ENCODE results near the gene CRHR1. TPM values are rescaled to one million over a fixed set of nuclear protein-coding genes. Genes with fewer than 3 reads are reported as not detected.
A peak's percentile ranks its signal among the peaks of the same experiment; 100 is the strongest.

Gene CRHR1
- polyA plus RNA-seq, 3 donors: not detected

DNA sequence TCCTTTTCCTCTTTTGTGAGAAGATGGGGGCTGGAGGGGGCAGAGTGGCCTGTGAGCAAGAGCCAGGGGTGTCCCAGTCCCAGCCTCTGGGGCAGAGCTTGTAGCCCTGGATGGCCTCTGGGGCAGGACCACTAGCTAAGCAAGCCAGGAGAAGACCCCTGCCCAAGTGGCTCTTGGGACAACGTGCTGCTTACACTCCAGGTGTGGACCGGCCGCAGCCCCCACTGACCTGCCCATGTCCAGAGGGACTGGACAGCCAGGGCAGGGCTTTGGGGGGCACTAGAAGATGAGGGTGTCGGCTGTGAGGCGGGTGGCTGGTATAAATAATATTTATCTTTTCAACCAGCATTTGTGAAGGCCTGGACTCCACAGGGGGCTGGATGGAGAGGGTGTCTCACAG is 51.4 kb downstream of the CRHR1 start:
- H3K27ac ChIP-seq (ENCODE audit: low read depth in 1 of 2, low read length in 2 of 2): no peak overlapping the region
- intact Hi-C loops (cut with micrococcal nuclease): loop anchor here in 1 of 2 donors (10.0 kb wide), 1 partner anchor 441 kb away; no protein-coding TSS in a partner anchor
- no peak overlapping the region for H3K4me3 ChIP-seq (replicated peaks in 1 of 3; ENCODE audit: low read depth in 2 of 3, low read length in 3 of 3)
- TF ChIP-seq, protein P1, sequence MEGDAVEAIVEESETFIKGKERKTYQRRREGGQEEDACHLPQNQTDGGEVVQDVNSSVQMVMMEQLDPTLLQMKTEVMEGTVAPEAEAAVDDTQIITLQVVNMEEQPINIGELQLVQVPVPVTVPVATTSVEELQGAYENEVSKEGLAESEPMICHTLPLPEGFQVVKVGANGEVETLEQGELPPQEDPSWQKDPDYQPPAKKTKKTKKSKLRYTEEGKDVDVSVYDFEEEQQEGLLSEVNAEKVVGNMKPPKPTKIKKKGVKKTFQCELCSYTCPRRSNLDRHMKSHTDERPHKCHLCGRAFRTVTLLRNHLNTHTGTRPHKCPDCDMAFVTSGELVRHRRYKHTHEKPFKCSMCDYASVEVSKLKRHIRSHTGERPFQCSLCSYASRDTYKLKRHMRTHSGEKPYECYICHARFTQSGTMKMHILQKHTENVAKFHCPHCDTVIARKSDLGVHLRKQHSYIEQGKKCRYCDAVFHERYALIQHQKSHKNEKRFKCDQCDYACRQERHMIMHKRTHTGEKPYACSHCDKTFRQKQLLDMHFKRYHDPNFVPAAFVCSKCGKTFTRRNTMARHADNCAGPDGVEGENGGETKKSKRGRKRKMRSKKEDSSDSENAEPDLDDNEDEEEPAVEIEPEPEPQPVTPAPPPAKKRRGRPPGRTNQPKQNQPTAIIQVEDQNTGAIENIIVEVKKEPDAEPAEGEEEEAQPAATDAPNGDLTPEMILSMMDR (IDR thresholded peaks at IDR 0.05): no peak
- H3K36me3 Mint-ChIP-seq: no peaks in the 10 kb centered on the region
- no peak overlapping the region for H3K4me3 Mint-ChIP-seq
- no peak overlapping the region for H3K4me2 ChIP-seq (replicated peaks; ENCODE audit: extremely low read depth, low read length, poor library complexity, severe bottlenecking)
- no peak overlapping the region for H2AFZ ChIP-seq (ENCODE audit: insufficient read depth, low read depth, low read length, poor library complexity, severe bottlenecking)
- no peaks in the 10 kb centered on the region for H3K36me3 ChIP-seq (replicated peaks in 1 of 2; ENCODE audit: control insufficient read depth in 1 of 2, insufficient read depth in 2 of 2, low read length in 2 of 2)
- H3K9ac ChIP-seq (ENCODE audit: insufficient read depth, low read length, poor library complexity, severe bottlenecking): no peak overlapping the region
- H3K4me1 Mint-ChIP-seq: no peaks in the 10 kb centered on the region
- H4K20me1 ChIP-seq (ENCODE audit: insufficient read depth, low read length): no peaks in the 10 kb centered on the region
- DNase-seq: no peak
- 89% methylated on average over 3 of the region's 5 CpGs for WGBS (ENCODE audit: insufficient coverage)
- no peaks in the 10 kb centered on the region for H3K9me3 Mint-ChIP-seq
- no peaks in the 10 kb centered on the region for H3K9me3 ChIP-seq (replicated peaks in 1 of 2; ENCODE audit: control insufficient read depth in 1 of 2, insufficient read depth in 1 of 2, low read length in 2 of 2)
- H3K79me2 ChIP-seq (ENCODE audit: insufficient read depth, low read length): no peaks in the 10 kb centered on the region
- H3K27me3 Mint-ChIP-seq (ENCODE audit: low read depth in 3 of 3): peaks cover 1 to 5% (median 4%) of the 10 kb centered on the region in 3 donors
- no peaks in the 10 kb centered on the region for H3K27me3 ChIP-seq (ENCODE audit: control insufficient read depth in 2 of 2, insufficient read depth in 2 of 2, low read length in 2 of 2)
- H3K27ac Mint-ChIP-seq: no peak overlapping the region
- H3K4me1 ChIP-seq (ENCODE audit: control insufficient read depth in 1 of 2, insufficient read depth in 2 of 2, low read length in 2 of 2): no peaks in the 10 kb centered on the region

DNA sequence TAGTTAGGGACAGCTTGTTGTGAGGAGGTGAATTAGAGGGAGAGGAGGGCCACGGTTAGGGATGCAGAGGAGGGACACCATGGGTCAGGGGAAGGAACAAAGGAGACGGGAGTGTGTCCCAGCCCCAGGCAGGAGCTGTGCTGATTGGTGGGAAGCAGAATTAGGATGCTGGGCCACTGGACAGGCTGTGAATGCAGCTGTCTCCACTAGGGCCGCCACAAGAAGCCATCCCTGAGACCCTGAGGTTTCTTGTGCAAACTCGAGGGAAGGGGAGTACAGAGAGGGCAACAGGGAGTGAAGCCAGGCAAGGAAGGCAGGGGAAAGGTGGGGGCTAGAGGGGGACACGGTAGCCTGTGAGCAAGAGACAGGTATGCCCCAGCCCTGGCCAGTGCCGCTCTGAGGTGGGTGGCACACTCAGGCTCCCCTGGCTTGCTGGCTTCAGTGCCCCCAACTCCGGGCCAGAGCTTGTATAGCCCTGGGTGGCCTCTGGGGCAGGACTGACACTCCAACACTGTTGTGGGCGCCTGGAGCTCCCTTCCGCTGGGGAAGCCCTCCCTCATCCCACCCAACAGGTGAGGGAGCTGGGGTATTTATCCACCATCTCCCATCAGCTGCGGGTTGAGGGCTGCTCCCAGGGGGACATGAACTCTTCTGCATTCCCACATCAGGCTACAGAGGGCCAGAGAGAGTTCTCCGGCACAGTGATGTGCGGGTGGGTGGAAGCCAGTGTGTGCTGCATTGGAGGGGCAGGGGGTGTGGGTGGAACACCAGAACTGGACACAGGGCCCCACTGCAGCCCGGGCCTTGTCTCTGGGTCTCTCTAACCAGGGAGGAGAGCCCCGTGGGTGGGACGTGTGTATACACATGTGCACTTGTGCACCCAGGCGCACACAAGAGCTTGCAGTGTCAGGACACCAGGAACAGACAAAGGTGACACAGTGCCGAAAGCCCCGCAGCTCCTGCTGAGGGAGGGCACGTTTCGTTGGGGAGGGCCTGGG is 52.2 kb downstream of the CRHR1 start:
- intact Hi-C loops (cut with micrococcal nuclease): loop anchor here in 1 of 2 donors (10.0 kb wide), 1 partner anchor 442 kb away; no protein-coding TSS in a partner anchor
- no peak overlapping the region for H3K9ac ChIP-seq (ENCODE audit: insufficient read depth, low read length, poor library complexity, severe bottlenecking)
- no peaks in the 10 kb centered on the region for H3K9me3 ChIP-seq (replicated peaks in 1 of 2; ENCODE audit: control insufficient read depth in 1 of 2, insufficient read depth in 1 of 2, low read length in 2 of 2)
- peaks cover 3 to 5% (median 4%) of the 10 kb centered on the region in 3 donors for H3K27me3 Mint-ChIP-seq (ENCODE audit: low read depth in 3 of 3)
- H3K36me3 Mint-ChIP-seq: no peaks in the 10 kb centered on the region
- H3K9me3 Mint-ChIP-seq: no peaks in the 10 kb centered on the region
- H3K36me3 ChIP-seq (replicated peaks in 1 of 2; ENCODE audit: control insufficient read depth in 1 of 2, insufficient read depth in 2 of 2, low read length in 2 of 2): no peaks in the 10 kb centered on the region
- H3K4me1 Mint-ChIP-seq: no peaks in the 10 kb centered on the region
- H3K4me3 Mint-ChIP-seq: no peak overlapping the region
- H4K20me1 ChIP-seq (ENCODE audit: insufficient read depth, low read length): no peaks in the 10 kb centered on the region
- H3K4me1 ChIP-seq (ENCODE audit: control insufficient read depth in 1 of 2, insufficient read depth in 2 of 2, low read length in 2 of 2): no peaks in the 10 kb centered on the region
- no peak overlapping the region for H3K4me3 ChIP-seq (replicated peaks in 1 of 3; ENCODE audit: low read depth in 2 of 3, low read length in 3 of 3)
- no peak overlapping the region for H3K27ac ChIP-seq (ENCODE audit: low read depth in 1 of 2, low read length in 2 of 2)
- no peak overlapping the region for H3K4me2 ChIP-seq (replicated peaks; ENCODE audit: extremely low read depth, low read length, poor library complexity, severe bottlenecking)
- TF ChIP-seq, protein P1 (IDR thresholded peaks at IDR 0.05): no peak
- H3K27me3 ChIP-seq (ENCODE audit: control insufficient read depth in 2 of 2, insufficient read depth in 2 of 2, low read length in 2 of 2): no peaks in the 10 kb centered on the region
- no peak for DNase-seq
- H2AFZ ChIP-seq (ENCODE audit: insufficient read depth, low read depth, low read length, poor library complexity, severe bottlenecking): no peak overlapping the region
- WGBS (ENCODE audit: insufficient coverage): 81% methylated on average over 15 of the region's 20 CpGs
- H3K27ac Mint-ChIP-seq: peak overlapping the region in 1 of 7 donors; percentile 43
- H3K79me2 ChIP-seq (ENCODE audit: insufficient read depth, low read length): no peaks in the 10 kb centered on the region

All from CD14-positive monocyte (primary cell).